Trophoblast cell (in vitro differentiated cells and primary cell): ENCODE results near the gene FEZF2.

Source experiments
- DNase-seq, 2 donors: peaks; one replicate each; pipeline ENCODE4 v3.0.0-alpha.2; 2016
- H2AFZ ChIP-seq: 2 replicates; pipeline ENCODE4 v1.6.1; 2013; ENCODE audit warnings: low read length, moderate library complexity, mild to moderate bottlenecking; ENCODE audit not compliant: insufficient read depth, poor library complexity
- H2AK5ac ChIP-seq: 2 replicates; pipeline ENCODE4 v1.6.1; 2013; ENCODE audit warnings: mild to moderate bottlenecking, low read length
- H2BK120ac ChIP-seq: 2 replicates; pipeline ENCODE4 v1.6.1; 2013; ENCODE audit warnings: low read length, mild to moderate bottlenecking, moderate library complexity; ENCODE audit not compliant: insufficient read depth, poor library complexity
- H2BK12ac ChIP-seq: 2 replicates; pipeline ENCODE4 v1.6.1; 2013; ENCODE audit warnings: mild to moderate bottlenecking, low read length, moderate library complexity
- H2BK5ac ChIP-seq: 2 replicates; pipeline ENCODE4 v1.6.1; 2013; ENCODE audit warnings: low read length, low read depth, moderate library complexity, mild to moderate bottlenecking; ENCODE audit not compliant: poor library complexity
- H3K14ac ChIP-seq: 2 replicates; pipeline ENCODE4 v1.6.1; 2013; ENCODE audit warnings: mild to moderate bottlenecking, low read length
- H3K18ac ChIP-seq: 2 replicates; pipeline ENCODE4 v1.6.1; 2013; ENCODE audit warnings: mild to moderate bottlenecking, low read length
- H3K23ac ChIP-seq: 2 replicates; pipeline ENCODE4 v1.6.1; 2013; ENCODE audit warnings: low read length
- H3K27ac ChIP-seq: 2 replicates; pipeline ENCODE4 v1.5.1; 2013; ENCODE audit warnings: low read depth, mild to moderate bottlenecking, inconsistent platforms, low read length, moderate library complexity
- H3K27me3 ChIP-seq: 2 replicates; pipeline ENCODE4 v1.6.1; 2013; ENCODE audit warnings: inconsistent platforms, mild to moderate bottlenecking, low read length, moderate library complexity; ENCODE audit not compliant: insufficient read depth
- H3K36me3 ChIP-seq, 2 experiments: 1 replicate in 1 of 2; 2 replicates in 1 of 2; pipeline ENCODE4 v1.6.1; 2013; ENCODE audit warnings: low read length in 2 of 2, mild to moderate bottlenecking in 2 of 2, moderate library complexity in 1 of 2; ENCODE audit not compliant: insufficient read depth in 2 of 2, control insufficient read depth in 1 of 2
- H3K4ac ChIP-seq: 2 replicates; pipeline ENCODE4 v1.6.1; 2013; ENCODE audit warnings: low read depth, mild to moderate bottlenecking, low read length, moderate library complexity
- H3K4me1 ChIP-seq, 2 experiments: 1 replicate in 1 of 2; 2 replicates in 1 of 2; pipeline ENCODE4 v1.6.1; 2013; ENCODE audit warnings: low read length in 2 of 2, mild to moderate bottlenecking in 2 of 2, moderate library complexity in 1 of 2; ENCODE audit not compliant: insufficient read depth in 2 of 2, control insufficient read depth in 1 of 2
- H3K4me2 ChIP-seq: 2 replicates; pipeline ENCODE4 v1.6.1; 2013; ENCODE audit warnings: inconsistent platforms, mild to moderate bottlenecking, low read length, moderate library complexity
- H3K4me3 ChIP-seq: 2 replicates; pipeline ENCODE4 v1.5.1; 2013; ENCODE audit warnings: mild to moderate bottlenecking, low read depth, low read length, inconsistent platforms
- H3K79me1 ChIP-seq: one replicate; pipeline ENCODE4 v1.6.1; 2013; ENCODE audit warnings: low read length
- H3K79me2 ChIP-seq: 2 replicates; pipeline ENCODE4 v1.6.1; 2013; ENCODE audit warnings: low read length, mild to moderate bottlenecking; ENCODE audit not compliant: control insufficient read depth, insufficient read depth, poor library complexity
- H3K9ac ChIP-seq: 2 replicates; pipeline ENCODE4 v1.6.1; 2013; ENCODE audit warnings: mild to moderate bottlenecking, low read length
- H3K9me3 ChIP-seq: 2 replicates; pipeline ENCODE4 v1.6.1; 2013; ENCODE audit warnings: low read depth, mild to moderate bottlenecking, control low read depth, inconsistent platforms, low read length; ENCODE audit not compliant: insufficient read depth
- H4K12ac ChIP-seq: 2 replicates; pipeline ENCODE4 v1.6.1; 2013; ENCODE audit warnings: low read depth, mild to moderate bottlenecking, low read length, moderate library complexity
- H4K8ac ChIP-seq: 2 replicates; pipeline ENCODE4 v1.6.1; 2013; ENCODE audit warnings: low read depth, mild to moderate bottlenecking, low read length, moderate library complexity
- H4K91ac ChIP-seq: one replicate; pipeline ENCODE4 v1.6.1; 2013; ENCODE audit warnings: low read depth, mild to moderate bottlenecking, low read length, moderate library complexity
- WGBS: extraction: QIAGEN DNeasy Blood & Tissue Kit; methylation state at CpG from one replicate; pipeline ENCODE4 v1.1.7; 2013; ENCODE audit warnings: missing lambda C conversion rate; ENCODE audit not compliant: insufficient read length, insufficient coverage; ENCODE audit errors: extremely low coverage; 5-methylcytosine and 5-hydroxymethylcytosine counted together

FEZF2 gene

GRCh38 chr3:62363275-62363674 lies 10.1 kb downstream of the FEZF2 start:
- Histone ChIP-seq H4K12ac (no peak overlapping the region), H2AK5ac (no peak overlapping the region), H3K36me3 (no peaks in the 10 kb centered on the region), H2BK120ac (no peak overlapping the region), H4K8ac (no peak overlapping the region), H2AFZ (no peak overlapping the region), H3K9ac (no peak overlapping the region), H4K91ac (no peak overlapping the region), H3K23ac (no peak overlapping the region), H3K79me1 (no peaks in the 10 kb centered on the region), H3K4me3 (no peak overlapping the region), H3K18ac (no peak overlapping the region), H3K9me3 (peaks cover 2% of the 10 kb centered on the region), H2BK5ac (no peak overlapping the region), H3K14ac (no peak overlapping the region), H3K27ac (no peak overlapping the region), H3K4me1 (no peaks in the 10 kb centered on the region), H3K79me2 (no peaks in the 10 kb centered on the region), H3K27me3 (peaks cover 35% of the 10 kb centered on the region), H2BK12ac (no peak overlapping the region), H3K4ac (no peak overlapping the region), H3K4me2 (no peak overlapping the region)
- no peak for DNase-seq
- WGBS, result no CpG with 5 or more reads among the region's 6 CpGs

- H3K4me2 ChIP-seq, result no peak overlapping the region
- H3K36me3 ChIP-seq, result no peaks in the 10 kb centered on the region
- no peak overlapping the region for H2BK120ac ChIP-seq
- no peak overlapping the region for H3K4me3 ChIP-seq
- H3K79me2 ChIP-seq, result no peaks in the 10 kb centered on the region
- peaks cover 2% of the 10 kb centered on the region for H3K9me3 ChIP-seq
- H2BK12ac ChIP-seq, result no peak overlapping the region
- H3K23ac ChIP-seq, result no peak overlapping the region
- no peak overlapping the region for H3K4ac ChIP-seq
- no peak overlapping the region for H4K8ac ChIP-seq
- H3K27ac ChIP-seq, result no peak overlapping the region
- no peak overlapping the region for H3K18ac ChIP-seq
- no CpG with 5 or more reads among the region's 3 CpGs for WGBS
- no peak overlapping the region for H4K12ac ChIP-seq
- H3K27me3 ChIP-seq, result peaks cover 23% of the 10 kb centered on the region
- H2BK5ac ChIP-seq, result no peak overlapping the region
- H3K9ac ChIP-seq, result no peak overlapping the region
- H2AFZ ChIP-seq, result no peak overlapping the region
- no peak overlapping the region for H2AK5ac ChIP-seq
- H4K91ac ChIP-seq, result no peak overlapping the region
- no peak for DNase-seq
- H3K14ac ChIP-seq, result no peak overlapping the region
- H3K79me1 ChIP-seq, result no peaks in the 10 kb centered on the region
- H3K4me1 ChIP-seq, result no peaks in the 10 kb centered on the region
These were observed 11.5 kb downstream of the FEZF2 start for GRCh38 chr3:62361824-62362223.

- no peak overlapping the region for H4K12ac ChIP-seq
- H3K9me3 ChIP-seq, result peaks cover 2% of the 10 kb centered on the region
- no peak overlapping the region for H4K8ac ChIP-seq
- no peak overlapping the region for H3K4ac ChIP-seq
- no peaks in the 10 kb centered on the region for H3K36me3 ChIP-seq
- no peak overlapping the region for H3K14ac ChIP-seq
- no peaks in the 10 kb centered on the region for H3K79me2 ChIP-seq
- no peak overlapping the region for H3K27ac ChIP-seq
- no peak overlapping the region for H2AFZ ChIP-seq
- WGBS, result no CpG with 5 or more reads among the region's 3 CpGs
- H3K4me1 ChIP-seq, result no peaks in the 10 kb centered on the region
- no peak for DNase-seq
- H3K79me1 ChIP-seq, result no peaks in the 10 kb centered on the region
- H3K23ac ChIP-seq, result no peak overlapping the region
- H2BK5ac ChIP-seq, result no peak overlapping the region
- no peak overlapping the region for H3K4me3 ChIP-seq
- no peak overlapping the region for H3K18ac ChIP-seq
- H2BK12ac ChIP-seq, result no peak overlapping the region
- H4K91ac ChIP-seq, result no peak overlapping the region
- peaks cover 20% of the 10 kb centered on the region for H3K27me3 ChIP-seq
- no peak overlapping the region for H2BK120ac ChIP-seq
- H2AK5ac ChIP-seq, result no peak overlapping the region
- no peak overlapping the region for H3K4me2 ChIP-seq
- no peak overlapping the region for H3K9ac ChIP-seq
These were observed 12.1 kb downstream of the FEZF2 start for GRCh38 chr3:62361261-62361660.

GRCh38 chr3:62359531-62359930 lies 13.8 kb downstream of the FEZF2 start:
- no peaks in the 10 kb centered on the region for H3K79me2 ChIP-seq
- no peak overlapping the region for H4K91ac ChIP-seq
- H3K4ac ChIP-seq, result no peak overlapping the region
- H4K12ac ChIP-seq, result no peak overlapping the region
- no peak overlapping the region for H4K8ac ChIP-seq
- no peak overlapping the region for H3K14ac ChIP-seq
- H3K18ac ChIP-seq, result no peak overlapping the region
- no peak overlapping the region for H2BK120ac ChIP-seq
- H3K4me2 ChIP-seq, result no peak overlapping the region
- H3K27ac ChIP-seq, result no peak overlapping the region
- H2AK5ac ChIP-seq, result no peak overlapping the region
- no peak overlapping the region for H2BK5ac ChIP-seq
- no peak overlapping the region for H3K4me3 ChIP-seq
- H3K27me3 ChIP-seq, result peaks cover 3% of the 10 kb centered on the region
- H3K36me3 ChIP-seq, result no peaks in the 10 kb centered on the region
- no peaks in the 10 kb centered on the region for H3K79me1 ChIP-seq
- peaks cover 2% of the 10 kb centered on the region for H3K9me3 ChIP-seq
- H3K4me1 ChIP-seq, result no peaks in the 10 kb centered on the region
- H2BK12ac ChIP-seq, result no peak overlapping the region
- DNase-seq, result no peak
- no CpG with 5 or more reads among the region's 4 CpGs for WGBS
- H2AFZ ChIP-seq, result no peak overlapping the region
- no peak overlapping the region for H3K23ac ChIP-seq
- H3K9ac ChIP-seq, result no peak overlapping the region
